ENCODE results near the gene GRAMD4.

Gene GRAMD4

GRCh38 chr22:46588279-46589140 lies 31.7 kb upstream of the GRAMD4 start:
- no peaks in the 10 kb centered on the region for H3K27me3 Mint-ChIP-seq
- peak overlapping the region; percentile 37 for H3K27ac Mint-ChIP-seq
- H3K9me3 Mint-ChIP-seq, result no peaks in the 10 kb centered on the region
- DNase-seq (no peak), ATAC-seq (no peak)
- no peak overlapping the region for H3K4me3 Mint-ChIP-seq
- H3K4me1 Mint-ChIP-seq, result peaks cover 56% of the 10 kb centered on the region
- no peaks in the 10 kb centered on the region for H3K36me3 Mint-ChIP-seq (ENCODE audit: low read depth)

DNA sequence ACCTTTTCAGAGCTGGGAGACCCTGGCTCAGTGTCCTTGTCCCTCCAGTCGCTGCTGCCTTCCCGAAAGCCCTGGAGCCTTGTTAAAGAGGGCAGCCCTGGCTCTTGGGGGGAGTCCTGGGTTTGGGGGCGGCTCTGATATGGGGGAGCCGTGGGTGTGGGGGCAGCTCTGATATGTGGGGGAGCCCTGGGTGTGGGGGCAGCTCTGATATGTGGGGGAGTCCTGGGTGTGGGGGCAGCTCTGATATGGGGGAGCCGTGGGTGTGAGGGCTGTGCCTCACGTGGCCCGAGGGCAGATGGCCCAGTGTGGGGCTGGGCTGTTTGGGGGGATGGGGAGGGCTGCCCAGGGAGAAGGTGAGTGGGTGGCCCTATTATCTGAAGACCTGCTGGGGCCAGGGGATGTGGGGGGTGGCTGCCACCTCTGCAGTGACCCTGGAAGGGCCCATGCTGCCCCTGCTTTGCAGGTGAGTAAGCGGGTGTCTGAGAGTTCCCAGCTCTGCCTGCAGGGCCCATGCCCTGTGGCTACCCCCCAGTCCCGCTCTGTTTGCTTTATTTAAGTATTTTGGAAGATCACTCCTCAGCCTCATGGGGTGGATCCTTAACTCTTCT lies 30.9 kb upstream of the GRAMD4 start:
- H3K27ac Mint-ChIP-seq, result no peak overlapping the region
- peaks cover 56% of the 10 kb centered on the region for H3K4me1 Mint-ChIP-seq
- DNase-seq (no peak), ATAC-seq (no peak)
- H3K9me3 Mint-ChIP-seq, result no peaks in the 10 kb centered on the region
- no peaks in the 10 kb centered on the region for H3K36me3 Mint-ChIP-seq (ENCODE audit: low read depth)
- no peaks in the 10 kb centered on the region for H3K27me3 Mint-ChIP-seq
- H3K4me3 Mint-ChIP-seq, result no peak overlapping the region

GRCh38 chr22:46589871-46590271 lies 30.3 kb upstream of the GRAMD4 start:
- no peak for DNase-seq
- no peaks in the 10 kb centered on the region for H3K36me3 Mint-ChIP-seq (ENCODE audit: low read depth)
- no peak overlapping the region for H3K4me3 Mint-ChIP-seq
- ATAC-seq, result no peak
- no peaks in the 10 kb centered on the region for H3K9me3 Mint-ChIP-seq
- H3K4me1 Mint-ChIP-seq, result peaks cover 56% of the 10 kb centered on the region
- no peaks in the 10 kb centered on the region for H3K27me3 Mint-ChIP-seq
- no peak overlapping the region for H3K27ac Mint-ChIP-seq

GRCh38 chr22:46590334-46590733 lies 29.9 kb upstream of the GRAMD4 start:
- Mint-ChIP-seq H3K9me3 (no peaks in the 10 kb centered on the region), H3K4me1 (peaks cover 56% of the 10 kb centered on the region), H3K27ac (peak overlapping the region; percentile 31), H3K36me3 (ENCODE audit: low read depth) (no peaks in the 10 kb centered on the region), H3K4me3 (no peak overlapping the region), H3K27me3 (no peaks in the 10 kb centered on the region)
- no peak for DNase-seq
- no peak for ATAC-seq

DNA sequence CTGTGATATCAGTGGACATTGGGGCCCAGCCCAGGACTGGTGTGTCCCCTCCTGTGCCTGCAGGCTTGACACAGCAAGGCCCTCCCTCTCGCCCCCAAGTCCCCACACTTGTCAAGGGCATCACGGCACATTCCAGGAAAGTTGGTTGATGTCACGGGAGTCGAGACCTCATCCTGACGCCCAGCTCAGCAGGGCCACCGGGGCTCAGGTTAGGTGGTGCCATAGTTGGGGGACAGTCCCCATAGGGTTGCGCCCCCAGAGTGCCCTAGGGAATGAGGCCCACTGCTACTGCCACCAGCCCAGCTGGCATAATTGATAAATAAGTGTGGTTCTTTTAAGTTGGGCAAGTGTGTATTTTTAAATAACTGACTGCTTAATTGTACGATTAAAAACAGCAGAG lies 28.3 kb upstream of the GRAMD4 start:
- Mint-ChIP-seq H3K36me3 (ENCODE audit: low read depth) (no peaks in the 10 kb centered on the region), H3K4me3 (peak overlapping the region; percentile 71), H3K27me3 (no peaks in the 10 kb centered on the region), H3K27ac (peak overlapping the region; percentile 87), H3K9me3 (no peaks in the 10 kb centered on the region), H3K4me1 (peaks cover 50% of the 10 kb centered on the region)
- no peak for DNase-seq
- no peak for ATAC-seq

DNA sequence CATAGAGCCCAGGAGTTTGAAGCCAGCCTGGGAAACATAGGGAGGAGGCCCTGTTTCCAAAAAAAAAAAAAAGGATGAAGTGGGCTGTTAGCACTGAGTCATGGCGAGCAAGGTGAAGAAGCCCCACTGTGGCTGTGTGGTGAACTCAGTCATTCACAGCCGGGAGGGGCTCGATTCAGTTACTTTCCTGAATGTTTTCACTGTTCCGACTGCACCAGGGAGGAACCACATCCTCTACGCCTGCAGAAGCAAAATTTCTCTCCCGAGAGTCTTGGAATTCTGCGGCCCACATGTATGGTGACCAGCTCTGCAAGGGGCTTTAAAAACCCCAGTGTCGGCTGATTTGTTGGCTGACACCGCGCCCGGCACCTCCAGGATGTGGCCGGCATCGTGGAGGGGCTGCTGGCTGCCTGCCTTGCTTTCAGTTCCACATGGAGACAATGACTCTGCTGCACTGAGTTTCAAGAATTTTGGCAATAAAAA lies 27.8 kb upstream of the GRAMD4 start:
- no peaks in the 10 kb centered on the region for H3K9me3 Mint-ChIP-seq
- H3K27ac Mint-ChIP-seq, result peak overlapping the region; percentile 87
- DNase-seq (peak; percentile 73), ATAC-seq (peak; percentile 78)
- peaks cover 45% of the 10 kb centered on the region for H3K4me1 Mint-ChIP-seq
- no peaks in the 10 kb centered on the region for H3K27me3 Mint-ChIP-seq
- H3K4me3 Mint-ChIP-seq, result peak overlapping the region; percentile 71
- no peaks in the 10 kb centered on the region for H3K36me3 Mint-ChIP-seq (ENCODE audit: low read depth)

DNA sequence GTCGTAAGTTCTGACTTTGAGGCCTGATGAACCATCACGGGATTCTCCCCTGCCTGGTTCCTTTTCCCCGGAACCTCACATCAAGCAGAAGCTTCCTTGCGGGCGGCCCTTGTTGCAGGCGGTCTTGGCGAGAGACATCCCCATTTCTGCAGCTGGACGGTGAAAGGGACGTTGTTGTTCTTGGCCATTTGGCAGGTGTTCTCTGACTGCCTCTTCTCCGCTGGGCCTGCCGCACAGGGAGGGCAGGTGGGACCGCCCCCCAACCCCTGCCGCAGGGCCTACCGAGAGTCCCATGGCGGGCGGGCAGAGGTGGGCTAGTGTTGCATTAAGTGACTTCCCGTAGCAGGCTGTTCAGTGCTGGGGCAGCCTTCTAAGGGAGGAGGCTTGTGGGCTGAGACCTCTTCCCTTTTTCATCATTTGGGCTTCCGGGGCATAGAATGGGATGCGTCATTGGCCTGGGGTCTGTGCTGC lies 26.9 kb upstream of the GRAMD4 start:
- DNase-seq, result peak; percentile 47
- peaks cover 37% of the 10 kb centered on the region for H3K4me1 Mint-ChIP-seq
- no peaks in the 10 kb centered on the region for H3K27me3 Mint-ChIP-seq
- H3K9me3 Mint-ChIP-seq, result no peaks in the 10 kb centered on the region
- H3K4me3 Mint-ChIP-seq, result peak overlapping the region; percentile 71
- H3K27ac Mint-ChIP-seq, result peak overlapping the region; percentile 87
- no peaks in the 10 kb centered on the region for H3K36me3 Mint-ChIP-seq (ENCODE audit: low read depth)
- peak; percentile 56 for ATAC-seq

DNA sequence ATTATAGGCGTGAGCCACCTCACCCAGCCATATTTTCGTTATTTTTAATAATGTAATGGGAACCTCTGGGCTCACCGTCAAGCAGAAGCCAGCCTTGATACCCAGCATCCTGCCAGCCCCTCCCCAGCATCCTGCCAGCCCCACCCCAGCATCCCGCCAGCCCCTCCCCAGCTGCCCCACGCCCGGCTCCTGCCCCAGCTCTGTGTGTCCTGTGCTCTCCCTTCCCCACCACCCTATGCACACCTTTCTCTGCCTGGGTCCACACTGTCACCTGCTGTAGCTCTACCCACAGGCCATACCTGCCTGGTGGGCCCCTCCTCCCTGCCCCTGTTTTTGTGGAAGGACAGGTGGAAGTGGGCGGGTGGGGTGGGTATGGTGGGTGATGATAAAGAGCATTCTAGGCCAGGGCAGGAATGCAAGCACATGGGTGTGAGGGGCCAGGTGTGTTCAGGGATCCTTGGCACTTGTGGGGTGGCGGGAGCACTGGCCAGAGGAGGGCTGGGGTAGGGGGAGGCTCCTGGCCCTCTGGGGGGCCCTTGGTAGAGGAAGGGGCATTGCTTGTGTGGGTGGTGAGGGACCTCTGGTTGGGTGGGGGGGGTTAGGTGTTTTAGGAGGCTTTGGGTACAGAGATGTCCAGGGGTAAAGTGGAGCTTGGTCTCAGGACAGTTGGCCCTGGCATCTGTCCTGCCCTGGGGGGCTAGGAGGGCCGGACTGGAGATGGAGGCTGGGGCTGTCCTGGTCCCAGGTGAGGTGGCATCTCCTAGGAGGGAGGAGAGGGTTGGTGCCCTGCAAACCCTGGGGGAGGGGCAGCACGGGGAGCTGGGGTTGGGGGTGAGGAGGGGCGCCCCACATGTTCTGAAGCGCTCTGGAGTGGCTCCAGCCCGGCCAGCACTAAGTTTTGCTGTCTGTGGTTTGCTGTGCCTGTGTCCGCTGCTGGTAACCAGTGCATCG lies 25.9 kb upstream of the GRAMD4 start:
- H3K27me3 Mint-ChIP-seq, result no peaks in the 10 kb centered on the region
- no peaks in the 10 kb centered on the region for H3K9me3 Mint-ChIP-seq
- peaks cover 32% of the 10 kb centered on the region for H3K4me1 Mint-ChIP-seq
- DNase-seq (no peak), ATAC-seq (no peak)
- H3K4me3 Mint-ChIP-seq, result no peak overlapping the region
- H3K27ac Mint-ChIP-seq, result no peak overlapping the region
- no peaks in the 10 kb centered on the region for H3K36me3 Mint-ChIP-seq (ENCODE audit: low read depth)

DNA sequence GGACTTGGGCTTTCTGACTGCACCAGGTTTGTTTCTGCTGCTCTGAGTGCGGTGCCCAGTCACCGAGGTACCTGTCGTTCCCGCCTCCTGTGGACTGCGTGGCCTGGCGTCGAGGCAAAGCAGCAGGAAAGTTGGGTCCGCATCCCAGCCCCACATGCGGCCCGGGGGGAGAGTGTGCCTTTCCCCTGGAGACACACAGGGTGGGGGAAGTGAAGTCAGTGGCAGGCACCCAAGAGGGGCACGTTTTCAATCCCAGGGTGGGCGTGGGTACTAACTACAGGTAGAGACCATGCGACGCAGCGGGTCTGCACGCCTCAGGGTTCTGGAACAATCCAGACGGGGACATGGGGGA lies 25.3 kb upstream of the GRAMD4 start:
- ATAC-seq (no peak), DNase-seq (no peak)
- Mint-ChIP-seq H3K27ac (no peak overlapping the region), H3K4me3 (no peak overlapping the region), H3K4me1 (peaks cover 30% of the 10 kb centered on the region), H3K36me3 (ENCODE audit: low read depth) (no peaks in the 10 kb centered on the region), H3K9me3 (no peaks in the 10 kb centered on the region), H3K27me3 (no peaks in the 10 kb centered on the region)

DNA sequence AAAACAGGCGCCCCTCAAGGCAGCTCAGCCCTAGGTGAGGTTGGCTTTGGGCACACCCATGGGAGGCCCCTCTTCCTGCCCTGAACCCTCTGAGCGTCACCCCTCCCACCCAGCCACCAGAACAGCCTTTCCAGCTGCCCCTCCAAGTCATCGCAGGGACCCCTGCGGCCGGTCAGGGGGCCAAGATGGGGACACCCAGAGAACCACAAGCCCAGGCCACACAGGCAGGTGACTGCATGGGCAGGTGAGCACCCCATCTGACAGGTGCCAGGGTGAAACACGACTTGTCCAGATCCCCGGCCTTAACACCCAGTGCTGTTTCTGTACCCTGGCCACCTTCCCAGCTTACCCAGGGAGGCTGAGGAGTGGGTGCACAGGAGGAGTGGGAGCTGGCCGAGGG lies 24.6 kb upstream of the GRAMD4 start:
- no peaks in the 10 kb centered on the region for H3K27me3 Mint-ChIP-seq
- no peak overlapping the region for H3K4me3 Mint-ChIP-seq
- DNase-seq (no peak), ATAC-seq (no peak)
- H3K9me3 Mint-ChIP-seq, result no peaks in the 10 kb centered on the region
- no peak overlapping the region for H3K27ac Mint-ChIP-seq
- H3K36me3 Mint-ChIP-seq (ENCODE audit: low read depth), result no peaks in the 10 kb centered on the region
- H3K4me1 Mint-ChIP-seq, result peaks cover 28% of the 10 kb centered on the region

- peaks cover 24% of the 10 kb centered on the region for H3K4me1 Mint-ChIP-seq
These were observed 24.1 kb upstream of the GRAMD4 start for GRCh38 chr22:46596032-46596441.

DNA sequence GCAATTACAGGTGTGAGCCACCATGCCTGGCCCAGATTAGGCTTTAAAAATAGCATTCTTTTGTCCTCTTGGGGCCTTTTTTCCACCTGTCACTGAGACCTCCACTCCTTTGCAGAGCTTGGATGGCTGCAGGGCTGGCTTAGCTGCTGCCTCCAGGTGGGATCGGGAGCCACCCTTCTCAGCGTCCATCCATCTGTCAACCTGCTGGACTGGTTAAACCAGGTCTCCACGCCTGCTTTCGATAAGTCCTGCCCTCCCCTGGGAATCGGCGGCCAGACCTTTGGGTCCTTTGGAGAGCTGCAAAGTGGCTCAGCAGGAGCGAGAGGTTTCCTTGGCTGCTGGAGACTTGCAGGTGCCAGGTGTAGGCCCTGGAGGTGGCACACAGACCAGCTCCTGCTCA lies 23.4 kb upstream of the GRAMD4 start:
- no peaks in the 10 kb centered on the region for H3K27me3 Mint-ChIP-seq
- ATAC-seq (no peak), DNase-seq (no peak)
- no peaks in the 10 kb centered on the region for H3K36me3 Mint-ChIP-seq (ENCODE audit: low read depth)
- H3K27ac Mint-ChIP-seq, result no peak overlapping the region
- H3K4me1 Mint-ChIP-seq, result peaks cover 17% of the 10 kb centered on the region
- H3K4me3 Mint-ChIP-seq, result no peak overlapping the region
- H3K9me3 Mint-ChIP-seq, result no peaks in the 10 kb centered on the region

More at GRCh38 chr22:46596032-46596441, 24.1 kb upstream of the GRAMD4 start:
- H3K27me3 Mint-ChIP-seq, result no peaks in the 10 kb centered on the region
- no peaks in the 10 kb centered on the region for H3K36me3 Mint-ChIP-seq (ENCODE audit: low read depth)
- H3K9me3 Mint-ChIP-seq, result no peaks in the 10 kb centered on the region
- DNase-seq (no peak), ATAC-seq (no peak)
- no peak overlapping the region for H3K4me3 Mint-ChIP-seq
- no peak overlapping the region for H3K27ac Mint-ChIP-seq

DNA sequence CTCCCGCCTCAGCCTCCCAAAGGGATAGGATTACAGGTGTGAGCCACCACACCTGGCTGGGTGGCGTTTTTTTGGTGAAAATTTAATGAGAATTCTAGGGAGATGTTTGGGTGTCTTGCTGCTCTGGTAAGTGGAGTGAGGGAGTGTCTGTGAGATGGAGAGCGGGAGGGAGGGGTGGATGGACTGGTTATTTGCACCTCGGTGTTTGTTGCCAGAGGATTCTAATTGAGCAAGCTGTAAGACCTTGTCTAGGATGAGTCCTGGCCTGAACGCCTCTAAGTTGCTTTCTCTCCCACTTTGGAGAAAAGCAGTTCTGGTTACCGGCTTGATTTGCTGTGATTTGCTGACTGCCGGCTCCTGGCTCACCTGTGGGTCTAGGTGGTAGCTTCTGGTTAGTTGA lies 22.0 kb upstream of the GRAMD4 start:
- DNase-seq (no peak), ATAC-seq (no peak)
- Mint-ChIP-seq H3K27me3 (no peaks in the 10 kb centered on the region), H3K4me1 (peaks cover 4% of the 10 kb centered on the region), H3K9me3 (no peaks in the 10 kb centered on the region), H3K36me3 (ENCODE audit: low read depth) (no peaks in the 10 kb centered on the region), H3K4me3 (no peak overlapping the region), H3K27ac (peak overlapping the region; percentile 62)

- DNase-seq, result no peak
- Mint-ChIP-seq H3K9me3 (no peaks in the 10 kb centered on the region), H3K36me3 (ENCODE audit: low read depth) (no peaks in the 10 kb centered on the region), H3K4me3 (no peak overlapping the region), H3K27me3 (no peaks in the 10 kb centered on the region), H3K4me1 (peaks cover 6% of the 10 kb centered on the region), H3K27ac (no peak overlapping the region)
- ATAC-seq, result no peak
These were observed 21.3 kb upstream of the GRAMD4 start for GRCh38 chr22:46598737-46599424.

Measured in activated naive CD8-positive, alpha-beta T cell treated with anti-CD3 and anti-CD28 coated beads, Interleukin-2, amount 50 U/mL, for 24 hours (primary cell).